A549 (cell line): ENCODE data around the gene WDR62.

Source experiments
- CHD2 ChIP-seq: fragments of 150-350 bp; IDR thresholded peaks from 2 replicates; pipeline ENCODE4 v1.6.1; 2014; ENCODE audit warnings: low read length; ENCODE audit not compliant: partially characterized antibody
- EP300 ChIP-seq, 2 experiments: fragments of >200 bp; sonication (Bioruptor Twin); formaldehyde crosslinking; IDR thresholded peaks; 2 replicates in 1 of 2; 3 replicates in 1 of 2; pipeline ENCODE4 v1.6.1; 2016 to 2017
- HDAC2 ChIP-seq: fragments of 200-600 bp; sonication (generic); IDR thresholded peaks from 2 replicates; pipeline ENCODE4 v1.6.1; 2016
- MYC ChIP-seq: IDR thresholded peaks from 2 replicates; pipeline ENCODE4 v1.6.1; 2012; ENCODE audit warnings: mild to moderate bottlenecking, inconsistent platforms, low read length, improper control_type of control experiment, borderline replicate concordance
- POLR2A ChIP-seq: IDR thresholded peaks from 2 replicates; pipeline ENCODE4 v1.6.1; 2012; ENCODE audit warnings: mild to moderate bottlenecking, low read length
- RAD21 ChIP-seq, 2 experiments: fragments of >200 bp in 1 of 2; sonication (Bioruptor Twin) in 1 of 2; formaldehyde crosslinking in 1 of 2; IDR thresholded peaks in 1 of 2; conservative IDR thresholded peaks in 1 of 2; 2 replicates in 1 of 2; 3 replicates in 1 of 2; pipeline ENCODE4 v1.6.1; 2012 to 2018; ENCODE audit warnings: inconsistent platforms in 1 of 2
- RCOR1 ChIP-seq: fragments of 150-350 bp; IDR thresholded peaks from 2 replicates; pipeline ENCODE4 v1.6.1; 2014; ENCODE audit warnings: antibody characterized with exemption, low read length, low read depth
- SMC3 ChIP-seq: fragments of >200 bp; sonication (Bioruptor Twin); formaldehyde crosslinking; IDR thresholded peaks from 3 replicates; pipeline ENCODE4 v1.6.1; 2018; ENCODE audit warnings: inconsistent platforms
- TF ChIP-seq, protein P1 (sequence below): fragments of >200 bp; sonication (Bioruptor Twin); formaldehyde crosslinking; IDR thresholded peaks from 3 replicates; pipeline ENCODE4 v1.5.1; 2016
- TF ChIP-seq, protein P2 (sequence below): IDR thresholded peaks from 2 replicates; pipeline ENCODE4 v1.6.1; 2012
- TF ChIP-seq, protein P3 (sequence below): fragments of 450-650 bp; IDR thresholded peaks from 2 replicates; pipeline ENCODE4 v1.6.1; 2014; ENCODE audit warnings: antibody characterized with exemption

DNA sequence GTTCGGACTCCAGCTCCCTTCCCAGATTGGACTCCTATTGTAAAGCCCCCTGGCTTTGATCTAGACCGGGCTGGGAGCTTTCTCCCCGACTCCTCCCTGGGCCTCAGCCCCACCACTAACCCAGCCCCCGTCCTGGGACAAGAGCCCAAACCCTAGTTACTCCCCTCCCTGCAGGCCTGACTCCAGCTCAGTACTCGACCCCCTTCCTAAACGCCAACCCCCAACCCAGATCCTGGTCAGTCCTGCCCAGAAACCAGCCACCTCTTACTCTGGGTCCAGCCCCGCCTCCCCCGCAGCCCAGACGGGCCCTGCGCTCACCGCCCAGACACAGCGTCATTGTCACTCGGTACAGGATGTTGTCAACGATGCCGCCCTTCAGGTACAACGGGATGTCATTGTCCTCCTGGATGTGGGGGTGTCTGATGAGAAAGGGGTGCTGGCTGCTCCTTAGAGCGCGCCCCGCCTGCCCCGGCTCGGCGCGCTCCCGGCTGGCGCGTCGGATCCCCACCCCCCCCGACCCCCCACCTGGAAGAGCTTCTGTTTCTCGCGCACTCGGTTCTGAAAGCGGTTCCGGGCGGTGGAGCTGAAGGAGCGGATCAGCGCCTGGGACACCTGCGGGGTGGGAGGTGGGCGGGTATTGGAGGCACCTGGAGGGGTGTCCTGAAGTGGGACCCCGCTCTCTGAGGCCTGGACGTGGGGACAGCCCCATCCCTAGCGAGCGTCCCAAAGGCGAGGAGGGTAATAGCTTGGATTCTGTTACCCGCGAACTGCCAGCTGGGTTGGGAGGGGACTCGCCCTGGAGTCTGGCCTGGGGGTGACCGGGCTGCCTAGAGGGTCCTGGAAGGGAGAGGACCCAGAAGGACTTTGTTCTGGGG lies 96.7 kb downstream of the WDR62 start:
- TF ChIP-seq RCOR1 = no peak
- TF ChIP-seq, protein P1, sequence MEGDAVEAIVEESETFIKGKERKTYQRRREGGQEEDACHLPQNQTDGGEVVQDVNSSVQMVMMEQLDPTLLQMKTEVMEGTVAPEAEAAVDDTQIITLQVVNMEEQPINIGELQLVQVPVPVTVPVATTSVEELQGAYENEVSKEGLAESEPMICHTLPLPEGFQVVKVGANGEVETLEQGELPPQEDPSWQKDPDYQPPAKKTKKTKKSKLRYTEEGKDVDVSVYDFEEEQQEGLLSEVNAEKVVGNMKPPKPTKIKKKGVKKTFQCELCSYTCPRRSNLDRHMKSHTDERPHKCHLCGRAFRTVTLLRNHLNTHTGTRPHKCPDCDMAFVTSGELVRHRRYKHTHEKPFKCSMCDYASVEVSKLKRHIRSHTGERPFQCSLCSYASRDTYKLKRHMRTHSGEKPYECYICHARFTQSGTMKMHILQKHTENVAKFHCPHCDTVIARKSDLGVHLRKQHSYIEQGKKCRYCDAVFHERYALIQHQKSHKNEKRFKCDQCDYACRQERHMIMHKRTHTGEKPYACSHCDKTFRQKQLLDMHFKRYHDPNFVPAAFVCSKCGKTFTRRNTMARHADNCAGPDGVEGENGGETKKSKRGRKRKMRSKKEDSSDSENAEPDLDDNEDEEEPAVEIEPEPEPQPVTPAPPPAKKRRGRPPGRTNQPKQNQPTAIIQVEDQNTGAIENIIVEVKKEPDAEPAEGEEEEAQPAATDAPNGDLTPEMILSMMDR = no peak
- no peak for TF ChIP-seq SMC3
- no peak for TF ChIP-seq EP300 (IDR thresholded peaks at IDR 0.05)
- TF ChIP-seq, protein P2, sequence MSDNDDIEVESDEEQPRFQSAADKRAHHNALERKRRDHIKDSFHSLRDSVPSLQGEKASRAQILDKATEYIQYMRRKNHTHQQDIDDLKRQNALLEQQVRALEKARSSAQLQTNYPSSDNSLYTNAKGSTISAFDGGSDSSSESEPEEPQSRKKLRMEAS = no peak
- no peak for TF ChIP-seq RAD21 (conservative IDR thresholded peaks at IDR 0.05 in 1 of 2, IDR thresholded peaks at IDR 0.05 in 1 of 2)
- TF ChIP-seq MYC = no peak
- TF ChIP-seq POLR2A = no peak
- TF ChIP-seq CHD2 = no peak
- TF ChIP-seq, protein P3, sequence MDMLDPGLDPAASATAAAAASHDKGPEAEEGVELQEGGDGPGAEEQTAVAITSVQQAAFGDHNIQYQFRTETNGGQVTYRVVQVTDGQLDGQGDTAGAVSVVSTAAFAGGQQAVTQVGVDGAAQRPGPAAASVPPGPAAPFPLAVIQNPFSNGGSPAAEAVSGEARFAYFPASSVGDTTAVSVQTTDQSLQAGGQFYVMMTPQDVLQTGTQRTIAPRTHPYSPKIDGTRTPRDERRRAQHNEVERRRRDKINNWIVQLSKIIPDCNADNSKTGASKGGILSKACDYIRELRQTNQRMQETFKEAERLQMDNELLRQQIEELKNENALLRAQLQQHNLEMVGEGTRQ = no peak
- TF ChIP-seq HDAC2 = no peak
